Measurements from ENCODE around the gene SCGB3A2.

Gene SCGB3A2

GRCh38 chr5:147876141-147876540, 2.4 kb upstream of the SCGB3A2 start:
- H3K36me3 ChIP-seq (ENCODE audit: control insufficient read depth, insufficient read depth, low read length), result no peaks in the 10 kb centered on the region
- no peaks in the 10 kb centered on the region for H3K27me3 ChIP-seq (ENCODE audit: control insufficient read depth, insufficient read depth, low read length)
- no peak overlapping the region for H2AFZ ChIP-seq
- no peak overlapping the region for H3K4me2 ChIP-seq (ENCODE audit: low read length)
- H3K9me3 ChIP-seq (ENCODE audit: control insufficient read depth, low read length), result no peaks in the 10 kb centered on the region
- no peak for TF ChIP-seq CTCF (IDR thresholded peaks at IDR 0.05)
- no peak overlapping the region for H3K27ac ChIP-seq
- H3K9ac ChIP-seq, result no peak overlapping the region
- H3K79me2 ChIP-seq, result no peaks in the 10 kb centered on the region
- no peaks in the 10 kb centered on the region for H3K4me1 ChIP-seq
- no peak overlapping the region for H3K4me3 ChIP-seq (ENCODE audit: low read depth, low read length)

GRCh38 chr5:147876626-147877025, 1.9 kb upstream of the SCGB3A2 start:
- no peak overlapping the region for H3K9ac ChIP-seq
- H3K9me3 ChIP-seq (ENCODE audit: control insufficient read depth, low read length), result no peaks in the 10 kb centered on the region
- H3K4me2 ChIP-seq (ENCODE audit: low read length), result no peak overlapping the region
- H2AFZ ChIP-seq, result no peak overlapping the region
- H3K27ac ChIP-seq, result no peak overlapping the region
- H3K36me3 ChIP-seq (ENCODE audit: control insufficient read depth, insufficient read depth, low read length), result no peaks in the 10 kb centered on the region
- no peak for TF ChIP-seq CTCF (IDR thresholded peaks at IDR 0.05)
- no peaks in the 10 kb centered on the region for H3K27me3 ChIP-seq (ENCODE audit: control insufficient read depth, insufficient read depth, low read length)
- H3K79me2 ChIP-seq, result no peaks in the 10 kb centered on the region
- H3K4me1 ChIP-seq, result no peaks in the 10 kb centered on the region
- H3K4me3 ChIP-seq (ENCODE audit: low read depth, low read length), result no peak overlapping the region

GRCh38 chr5:147879784-147880183, 1.3 kb downstream of the SCGB3A2 start:
- Histone ChIP-seq H3K4me3 (ENCODE audit: low read depth, low read length) (no peak overlapping the region), H3K9me3 (ENCODE audit: control insufficient read depth, low read length) (no peaks in the 10 kb centered on the region), H3K4me2 (ENCODE audit: low read length) (no peak overlapping the region), H3K79me2 (no peaks in the 10 kb centered on the region), H3K36me3 (ENCODE audit: control insufficient read depth, insufficient read depth, low read length) (no peaks in the 10 kb centered on the region), H3K4me1 (no peaks in the 10 kb centered on the region), H3K27ac (no peak overlapping the region), H3K27me3 (ENCODE audit: control insufficient read depth, insufficient read depth, low read length) (no peaks in the 10 kb centered on the region), H2AFZ (no peak overlapping the region), H3K9ac (no peak overlapping the region)
- TF ChIP-seq CTCF (IDR thresholded peaks at IDR 0.05), result no peak

GRCh38 chr5:147880487-147880886, 2.0 kb downstream of the SCGB3A2 start:
- no peaks in the 10 kb centered on the region for H3K36me3 ChIP-seq (ENCODE audit: control insufficient read depth, insufficient read depth, low read length)
- no peaks in the 10 kb centered on the region for H3K27me3 ChIP-seq (ENCODE audit: control insufficient read depth, insufficient read depth, low read length)
- H3K4me2 ChIP-seq (ENCODE audit: low read length), result no peak overlapping the region
- H3K9me3 ChIP-seq (ENCODE audit: control insufficient read depth, low read length), result no peaks in the 10 kb centered on the region
- no peaks in the 10 kb centered on the region for H3K4me1 ChIP-seq
- H3K27ac ChIP-seq, result no peak overlapping the region
- H3K79me2 ChIP-seq, result no peaks in the 10 kb centered on the region
- H3K9ac ChIP-seq, result no peak overlapping the region
- no peak overlapping the region for H2AFZ ChIP-seq
- H3K4me3 ChIP-seq (ENCODE audit: low read depth, low read length), result no peak overlapping the region
- no peak for TF ChIP-seq CTCF (IDR thresholded peaks at IDR 0.05)

GRCh38 chr5:147882586-147883313, 4.2 kb downstream of the SCGB3A2 start:
- H3K27ac ChIP-seq, result no peak overlapping the region
- H3K4me2 ChIP-seq (ENCODE audit: low read length), result no peak overlapping the region
- no peak overlapping the region for H3K9ac ChIP-seq
- H3K4me3 ChIP-seq (ENCODE audit: low read depth, low read length), result no peak overlapping the region
- no peaks in the 10 kb centered on the region for H3K27me3 ChIP-seq (ENCODE audit: control insufficient read depth, insufficient read depth, low read length)
- no peaks in the 10 kb centered on the region for H3K9me3 ChIP-seq (ENCODE audit: control insufficient read depth, low read length)
- no peaks in the 10 kb centered on the region for H3K36me3 ChIP-seq (ENCODE audit: control insufficient read depth, insufficient read depth, low read length)
- H3K79me2 ChIP-seq, result no peaks in the 10 kb centered on the region
- no peaks in the 10 kb centered on the region for H3K4me1 ChIP-seq
- no peak overlapping the region for H2AFZ ChIP-seq
- no peak for TF ChIP-seq CTCF (IDR thresholded peaks at IDR 0.05)
